ENCODE results near the gene COL6A1.

Gene COL6A1

GRCh38 chr21:45980271-45980670, 1.3 kb upstream of the COL6A1 start:
- Histone ChIP-seq H3K4me2 (ENCODE audit: low read length) (no peak overlapping the region), H3K4me3 (ENCODE audit: low read length) (no peak overlapping the region), H3K36me3 (ENCODE audit: insufficient read depth, low read length) (peaks cover 14% of the 10 kb centered on the region), H3K4me1 (ENCODE audit: control insufficient read depth, insufficient read depth, low read length) (peaks cover 12% of the 10 kb centered on the region), H3K27me3 (ENCODE audit: control insufficient read depth, insufficient read depth, low read length) (no peaks in the 10 kb centered on the region), H3K9me3 (replicated peaks; ENCODE audit: low read length) (no peaks in the 10 kb centered on the region), H3K9ac (ENCODE audit: low read depth, low read length) (no peak overlapping the region)

- no peaks in the 10 kb centered on the region for H3K9me3 ChIP-seq (replicated peaks; ENCODE audit: low read length)
- peak overlapping the region; percentile 72 for H3K9ac ChIP-seq (ENCODE audit: low read depth, low read length)
- peak overlapping the region; percentile 70 for H3K4me3 ChIP-seq (ENCODE audit: low read length)
- peaks cover 18% of the 10 kb centered on the region for H3K36me3 ChIP-seq (ENCODE audit: insufficient read depth, low read length)
- H3K4me2 ChIP-seq (ENCODE audit: low read length) = peak overlapping the region; percentile 89
- H3K27me3 ChIP-seq (ENCODE audit: control insufficient read depth, insufficient read depth, low read length) = no peaks in the 10 kb centered on the region
- peaks cover 11% of the 10 kb centered on the region for H3K4me1 ChIP-seq (ENCODE audit: control insufficient read depth, insufficient read depth, low read length)
These were observed 873 bp upstream of the COL6A1 start for GRCh38 chr21:45980697-45981096.

- Histone ChIP-seq H3K4me3 (ENCODE audit: low read length) (peak overlapping the region; percentile 86), H3K27me3 (ENCODE audit: control insufficient read depth, insufficient read depth, low read length) (no peaks in the 10 kb centered on the region), H3K9ac (ENCODE audit: low read depth, low read length) (peak overlapping the region; percentile 95)
These were observed 655 bp downstream of the COL6A1 start for GRCh38 chr21:45982092-45982757.

GRCh38 chr21:45982758-45983648, 1.4 kb downstream of the COL6A1 start:
- Histone ChIP-seq H3K9me3 (replicated peaks; ENCODE audit: low read length) (no peaks in the 10 kb centered on the region), H3K9ac (ENCODE audit: low read depth, low read length) (peak overlapping the region; percentile 95), H3K27me3 (ENCODE audit: control insufficient read depth, insufficient read depth, low read length) (no peaks in the 10 kb centered on the region), H3K4me3 (ENCODE audit: low read length) (peak overlapping the region; percentile 86), H3K36me3 (ENCODE audit: insufficient read depth, low read length) (peaks cover 36% of the 10 kb centered on the region), H3K4me2 (ENCODE audit: low read length) (peak overlapping the region; percentile 97), H3K4me1 (ENCODE audit: control insufficient read depth, insufficient read depth, low read length) (peaks cover 11% of the 10 kb centered on the region)

More at GRCh38 chr21:45982092-45982757, 655 bp downstream of the COL6A1 start:
- peaks cover 34% of the 10 kb centered on the region for H3K36me3 ChIP-seq (ENCODE audit: insufficient read depth, low read length)
- peak overlapping the region; percentile 97 for H3K4me2 ChIP-seq (ENCODE audit: low read length)
- peaks cover 11% of the 10 kb centered on the region for H3K4me1 ChIP-seq (ENCODE audit: control insufficient read depth, insufficient read depth, low read length)
- no peaks in the 10 kb centered on the region for H3K9me3 ChIP-seq (replicated peaks; ENCODE audit: low read length)

GRCh38 chr21:45983649-45983965, 2.0 kb downstream of the COL6A1 start:
- Histone ChIP-seq H3K27me3 (ENCODE audit: control insufficient read depth, insufficient read depth, low read length) (no peaks in the 10 kb centered on the region), H3K36me3 (ENCODE audit: insufficient read depth, low read length) (peaks cover 39% of the 10 kb centered on the region), H3K9me3 (replicated peaks; ENCODE audit: low read length) (no peaks in the 10 kb centered on the region), H3K4me2 (ENCODE audit: low read length) (peak overlapping the region; percentile 97), H3K4me3 (ENCODE audit: low read length) (peak overlapping the region; percentile 86), H3K9ac (ENCODE audit: low read depth, low read length) (peak overlapping the region; percentile 95), H3K4me1 (ENCODE audit: control insufficient read depth, insufficient read depth, low read length) (peaks cover 11% of the 10 kb centered on the region)

- H3K9ac ChIP-seq (ENCODE audit: low read depth, low read length) = no peak overlapping the region
- H3K27me3 ChIP-seq (ENCODE audit: control insufficient read depth, insufficient read depth, low read length) = no peaks in the 10 kb centered on the region
- peak overlapping the region; percentile 86 for H3K4me3 ChIP-seq (ENCODE audit: low read length)
These were observed 2.5 kb downstream of the COL6A1 start for GRCh38 chr21:45983981-45984551.

GRCh38 chr21:45984584-45985095, 3.1 kb downstream of the COL6A1 start:
- Histone ChIP-seq H3K4me1 (ENCODE audit: control insufficient read depth, insufficient read depth, low read length) (peaks cover 11% of the 10 kb centered on the region), H3K9ac (ENCODE audit: low read depth, low read length) (no peak overlapping the region), H3K9me3 (replicated peaks; ENCODE audit: low read length) (no peaks in the 10 kb centered on the region), H3K27me3 (ENCODE audit: control insufficient read depth, insufficient read depth, low read length) (no peaks in the 10 kb centered on the region), H3K4me3 (ENCODE audit: low read length) (no peak overlapping the region), H3K4me2 (ENCODE audit: low read length) (no peak overlapping the region), H3K36me3 (ENCODE audit: insufficient read depth, low read length) (peaks cover 48% of the 10 kb centered on the region)

More at GRCh38 chr21:45983981-45984551, 2.5 kb downstream of the COL6A1 start:
- Histone ChIP-seq H3K4me1 (ENCODE audit: control insufficient read depth, insufficient read depth, low read length) (peaks cover 11% of the 10 kb centered on the region), H3K36me3 (ENCODE audit: insufficient read depth, low read length) (peaks cover 43% of the 10 kb centered on the region), H3K4me2 (ENCODE audit: low read length) (peak overlapping the region; percentile 97), H3K9me3 (replicated peaks; ENCODE audit: low read length) (no peaks in the 10 kb centered on the region)

- Histone ChIP-seq H3K27me3 (ENCODE audit: control insufficient read depth, insufficient read depth, low read length) (no peaks in the 10 kb centered on the region), H3K9me3 (replicated peaks; ENCODE audit: low read length) (no peaks in the 10 kb centered on the region), H3K4me1 (ENCODE audit: control insufficient read depth, insufficient read depth, low read length) (peaks cover 10% of the 10 kb centered on the region), H3K36me3 (ENCODE audit: insufficient read depth, low read length) (peaks cover 55% of the 10 kb centered on the region), H3K9ac (ENCODE audit: low read depth, low read length) (no peak overlapping the region), H3K4me3 (ENCODE audit: low read length) (no peak overlapping the region), H3K4me2 (ENCODE audit: low read length) (no peak overlapping the region)
These were observed 4.1 kb downstream of the COL6A1 start for GRCh38 chr21:45985471-45986315.

- H3K4me1 ChIP-seq (ENCODE audit: control insufficient read depth, insufficient read depth, low read length) = peaks cover 4% of the 10 kb centered on the region
- H3K9me3 ChIP-seq (replicated peaks; ENCODE audit: low read length) = no peaks in the 10 kb centered on the region
- no peak overlapping the region for H3K4me2 ChIP-seq (ENCODE audit: low read length)
- no peak overlapping the region for H3K4me3 ChIP-seq (ENCODE audit: low read length)
- H3K9ac ChIP-seq (ENCODE audit: low read depth, low read length) = no peak overlapping the region
- no peaks in the 10 kb centered on the region for H3K27me3 ChIP-seq (ENCODE audit: control insufficient read depth, insufficient read depth, low read length)
- peaks cover 59% of the 10 kb centered on the region for H3K36me3 ChIP-seq (ENCODE audit: insufficient read depth, low read length)
These were observed 4.9 kb downstream of the COL6A1 start for GRCh38 chr21:45986316-45987051.

GRCh38 chr21:45987121-45987711, 5.6 kb downstream of the COL6A1 start:
- Histone ChIP-seq H3K4me3 (ENCODE audit: low read length) (no peak overlapping the region), H3K9me3 (replicated peaks; ENCODE audit: low read length) (no peaks in the 10 kb centered on the region), H3K4me1 (ENCODE audit: control insufficient read depth, insufficient read depth, low read length) (peaks cover 4% of the 10 kb centered on the region), H3K9ac (ENCODE audit: low read depth, low read length) (no peak overlapping the region), H3K27me3 (ENCODE audit: control insufficient read depth, insufficient read depth, low read length) (no peaks in the 10 kb centered on the region), H3K4me2 (ENCODE audit: low read length) (no peak overlapping the region), H3K36me3 (ENCODE audit: insufficient read depth, low read length) (peaks cover 67% of the 10 kb centered on the region)
